Measurements from ENCODE around the gene SRSF1.

SRSF1 gene

GRCh38 chr17:57991537-57991936, 15.5 kb downstream of the SRSF1 start:
- no peak overlapping the region for H3K27ac ChIP-seq (ENCODE audit: low read length)
- H3K79me2 ChIP-seq (ENCODE audit: insufficient read depth, low read length): peaks cover 14% of the 10 kb centered on the region
- no peaks in the 10 kb centered on the region for H3K36me3 ChIP-seq (ENCODE audit: insufficient read depth, low read length)
- no peak overlapping the region for H3K4me3 ChIP-seq (ENCODE audit: low read depth in 1 of 2, low read length in 2 of 2)
- TF ChIP-seq EZH2 (IDR thresholded peaks at IDR 0.05; ENCODE audit: borderline replicate concordance, low read depth, low read length, severe bottlenecking) (no peak), CTCF (IDR thresholded peaks at IDR 0.05; ENCODE audit: borderline replicate concordance, extremely low read depth, low read length, poor library complexity, severe bottlenecking) (no peak)
- H3K9me3 ChIP-seq (ENCODE audit: insufficient read depth, low read length, severe bottlenecking): no peaks in the 10 kb centered on the region
- 0 out of 2 replicates have a peak, but pooled peaks cover 3% of the 10 kb centered on the region for H4K20me1 ChIP-seq (ENCODE audit: insufficient read depth, low read length)
- no peaks in the 10 kb centered on the region for H3K27me3 ChIP-seq (ENCODE audit: insufficient read depth, low read length, poor library complexity)
- H3K9ac ChIP-seq (ENCODE audit: low read depth, low read length): no peak overlapping the region
- ATAC-seq (ENCODE audit: insufficient read depth, low read depth): no peak
- peaks cover 33% of the 10 kb centered on the region for H3K4me1 ChIP-seq (ENCODE audit: insufficient read depth, low read length)
- no peak for DNase-seq
- no peak overlapping the region for H2AFZ ChIP-seq (ENCODE audit: low read depth, low read length)
- H3K4me2 ChIP-seq (ENCODE audit: insufficient read depth, low read length): no peak overlapping the region

GRCh38 chr17:57990037-57990436, 17.0 kb downstream of the SRSF1 start:
- TF ChIP-seq CTCF (IDR thresholded peaks at IDR 0.05; ENCODE audit: borderline replicate concordance, extremely low read depth, low read length, poor library complexity, severe bottlenecking) (no peak), EZH2 (IDR thresholded peaks at IDR 0.05; ENCODE audit: borderline replicate concordance, low read depth, low read length, severe bottlenecking) (no peak)
- Histone ChIP-seq H3K79me2 (ENCODE audit: insufficient read depth, low read length) (peaks cover 29% of the 10 kb centered on the region), H3K4me3 (ENCODE audit: low read depth in 1 of 2, low read length in 2 of 2) (no peak overlapping the region), H2AFZ (ENCODE audit: low read depth, low read length) (no peak overlapping the region), H3K9ac (ENCODE audit: low read depth, low read length) (no peak overlapping the region), H3K4me2 (ENCODE audit: insufficient read depth, low read length) (no peak overlapping the region), H3K4me1 (ENCODE audit: insufficient read depth, low read length) (peaks cover 44% of the 10 kb centered on the region), H3K36me3 (ENCODE audit: insufficient read depth, low read length) (peaks cover 3% of the 10 kb centered on the region), H3K27me3 (ENCODE audit: insufficient read depth, low read length, poor library complexity) (no peaks in the 10 kb centered on the region), H4K20me1 (ENCODE audit: insufficient read depth, low read length) (peaks cover 12% of the 10 kb centered on the region; the same call in 1 of the 2 replicates), H3K27ac (ENCODE audit: low read length) (no peak overlapping the region), H3K9me3 (ENCODE audit: insufficient read depth, low read length, severe bottlenecking) (no peaks in the 10 kb centered on the region)
- DNase-seq: no peak
- no peak for ATAC-seq (ENCODE audit: insufficient read depth, low read depth)

GRCh38 chr17:57988301-57989250, 18.5 kb downstream of the SRSF1 start:
- Histone ChIP-seq H4K20me1 (ENCODE audit: insufficient read depth, low read length) (peaks cover 26% of the 10 kb centered on the region; the same call in 1 of the 2 replicates), H3K9me3 (ENCODE audit: insufficient read depth, low read length, severe bottlenecking) (no peaks in the 10 kb centered on the region), H3K79me2 (ENCODE audit: insufficient read depth, low read length) (peaks cover 44% of the 10 kb centered on the region), H3K27me3 (ENCODE audit: insufficient read depth, low read length, poor library complexity) (no peaks in the 10 kb centered on the region), H3K4me1 (ENCODE audit: insufficient read depth, low read length) (peaks cover 44% of the 10 kb centered on the region), H3K27ac (ENCODE audit: low read length) (peak overlapping the region; percentile 83), H3K4me2 (ENCODE audit: insufficient read depth, low read length) (peak overlapping the region; percentile 78), H3K4me3 (ENCODE audit: low read depth in 1 of 2, low read length in 2 of 2) (peak overlapping the region; percentile 22 to 88; a peak in 3 of 4 replicates), H3K9ac (ENCODE audit: low read depth, low read length) (peak overlapping the region; percentile 81), H2AFZ (ENCODE audit: low read depth, low read length) (peak overlapping the region; percentile 73), H3K36me3 (ENCODE audit: insufficient read depth, low read length) (peaks cover 17% of the 10 kb centered on the region)
- TF ChIP-seq CTCF (IDR thresholded peaks at IDR 0.05; ENCODE audit: borderline replicate concordance, extremely low read depth, low read length, poor library complexity, severe bottlenecking): no peak
- no peak for TF ChIP-seq EZH2 (IDR thresholded peaks at IDR 0.05; ENCODE audit: borderline replicate concordance, low read depth, low read length, severe bottlenecking)
- DNase-seq (peak; percentile 78), ATAC-seq (ENCODE audit: insufficient read depth, low read depth) (peak; percentile 79)

All from DND-41 (cell line).